Stimulated activated CD4-positive, alpha-beta T cell treated with anti-CD3 and anti-CD28 coated beads, Interleukin-12 subunit alpha, Interleukin-12 subunit beta, amount 100 ng/mL, for 24 hours (primary cell): Measurements from ENCODE around the gene FAM171A1.

Experiments
- DNase-seq, 2 experiments: peaks; one replicate each; pipeline ENCODE4 v3.0.0-alpha.2; 2020; ENCODE audit warnings: low read depth in 2 of 2

FAM171A1 gene

GRCh38 chr10:15169555-15170401 lies 201.3 kb downstream of the FAM171A1 start:
- peak; percentile 2 to 4 for DNase-seq

GRCh38 chr10:15168786-15169554 lies 202.1 kb downstream of the FAM171A1 start:
- DNase-seq, result peak; percentile 95 to 96

GRCh38 chr10:15168291-15168785 lies 202.8 kb downstream of the FAM171A1 start, which contains the start of gene NMT2:
Gene NMT2 (minus strand): TSS chr10:15168693. CDS start chr10:15168612, 81 bp downstream.
- peak in 1 of 2 experiments; percentile 17 for DNase-seq

DNA sequence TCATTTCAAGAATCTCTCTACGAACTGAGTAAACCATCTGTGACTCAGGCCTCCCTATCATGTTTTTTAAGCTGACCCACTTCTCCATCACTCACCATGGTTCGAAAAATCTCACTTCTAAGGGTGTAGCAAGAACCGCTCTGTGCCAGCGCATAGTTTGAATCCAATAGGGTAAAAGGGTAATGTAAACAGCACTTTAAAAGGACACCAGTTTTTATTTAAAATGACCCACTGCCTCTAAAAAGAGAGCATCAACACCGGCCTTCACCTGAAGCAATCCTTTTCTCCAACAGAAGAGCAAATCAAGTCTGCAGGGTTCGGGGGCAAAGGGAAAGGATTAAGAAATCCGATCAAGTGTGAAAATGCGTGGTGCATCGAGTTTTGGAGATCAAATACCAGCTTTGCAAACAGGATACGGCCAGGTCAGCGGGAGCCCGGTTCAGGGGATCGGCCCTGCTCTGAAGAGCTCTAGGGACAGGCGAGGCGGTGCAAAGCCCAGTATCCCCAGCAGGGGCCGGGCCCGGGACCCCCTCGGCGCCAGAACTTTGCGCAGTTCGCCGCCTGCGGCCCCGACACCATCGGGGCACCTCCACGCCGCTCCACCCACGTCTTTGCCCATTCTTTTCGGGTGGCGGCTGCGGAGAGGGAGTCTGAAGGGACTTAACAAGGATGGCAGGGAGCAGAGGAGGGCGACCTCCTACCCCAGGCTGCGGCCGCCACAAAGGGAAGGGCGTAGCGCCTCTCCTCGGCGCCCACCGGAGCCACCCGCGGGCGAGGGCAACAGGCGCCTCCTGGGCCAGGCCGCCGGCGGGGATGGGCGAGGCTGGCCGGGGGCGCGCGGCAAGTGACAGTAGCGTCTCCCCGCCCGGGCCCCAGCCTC lies 203.4 kb downstream of the FAM171A1 start:
- DNase-seq, result peak; percentile 9 to 31

GRCh38 chr10:15166325-15166724 lies 204.8 kb downstream of the FAM171A1 start:
- DNase-seq, result no peak

DNA sequence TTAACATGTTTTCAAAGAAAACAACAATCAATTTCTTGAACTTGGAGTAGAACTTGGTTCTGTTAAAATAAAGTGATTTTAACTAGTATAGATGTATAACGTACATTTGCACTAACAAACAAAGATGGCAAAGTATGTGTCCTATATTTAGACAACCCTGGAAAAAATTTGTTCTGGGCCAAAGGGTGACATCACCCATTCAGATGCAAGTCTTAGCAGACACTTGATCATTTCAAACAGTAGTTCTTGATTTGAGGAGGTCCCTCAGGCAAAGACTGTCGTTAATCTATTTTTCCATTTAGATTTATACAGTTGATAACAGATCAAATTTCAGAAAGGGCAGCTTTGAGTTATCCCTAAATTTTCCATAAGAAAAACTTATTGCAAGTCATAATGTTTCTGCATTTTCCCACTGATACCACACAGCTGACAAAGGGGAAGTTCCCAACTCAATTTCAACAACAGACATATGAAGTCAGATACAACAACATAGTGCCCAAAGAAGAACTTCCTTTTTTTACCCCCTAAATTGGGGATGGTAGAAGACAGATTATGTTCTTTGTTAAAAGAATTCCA lies 207.7 kb downstream of the FAM171A1 start:
- DNase-seq, result no peak
